Nephron progenitor cell (in vitro differentiated cells): ENCODE measurements around the gene NAALADL2.
A peak's percentile ranks its signal among the peaks of the same experiment; 100 is the strongest.

Source experiments
- DNase-seq: peaks from one replicate; pipeline ENCODE4 v3.0.0; 2021
- H3K27ac Mint-ChIP-seq: 2 replicates; pipeline ENCODE4 v1.8.0; 2021; ENCODE audit warnings: mild to moderate bottlenecking, moderate library complexity, mixed read lengths
- H3K27me3 Mint-ChIP-seq: 2 replicates; pipeline ENCODE4 v1.8.0; 2021; ENCODE audit warnings: mild to moderate bottlenecking, low read depth, mixed read lengths; ENCODE audit not compliant: poor library complexity
- H3K36me3 Mint-ChIP-seq: 2 replicates; pipeline ENCODE4 v1.8.0; 2021; ENCODE audit warnings: low read depth, mixed read lengths
- H3K4me1 Mint-ChIP-seq: 2 replicates; pipeline ENCODE4 v1.8.0; 2021; ENCODE audit warnings: mixed read lengths
- H3K4me3 Mint-ChIP-seq: 2 replicates; pipeline ENCODE4 v1.8.0; 2021; ENCODE audit warnings: mild to moderate bottlenecking, moderate library complexity, mixed read lengths
- H3K9me3 Mint-ChIP-seq: 2 replicates; pipeline ENCODE4 v1.8.0; 2021; ENCODE audit warnings: mild to moderate bottlenecking, moderate library complexity, mixed read lengths
- CTCF ChIP-seq: fragments of 200-600 bp; sonication (generic); IDR thresholded peaks from 2 replicates; pipeline ENCODE4 v1.5.0; 2021; ENCODE audit warnings: antibody characterized with exemption

NAALADL2 gene

GRCh38 chr3:175338775-175339535, 479.8 kb downstream of the NAALADL2 start:
- no peak for TF ChIP-seq CTCF
- no peak overlapping the region for H3K4me3 Mint-ChIP-seq

GRCh38 chr3:175340338-175341015, 481.3 kb downstream of the NAALADL2 start:
- H3K9me3 Mint-ChIP-seq, result no peaks in the 10 kb centered on the region
- DNase-seq, result no peak
- no peak overlapping the region for H3K27ac Mint-ChIP-seq
- no peak for TF ChIP-seq CTCF
- no peaks in the 10 kb centered on the region for H3K36me3 Mint-ChIP-seq
- no peak overlapping the region for H3K4me3 Mint-ChIP-seq
- H3K27me3 Mint-ChIP-seq, result no peaks in the 10 kb centered on the region
- no peaks in the 10 kb centered on the region for H3K4me1 Mint-ChIP-seq

More at GRCh38 chr3:175338775-175339535, 479.8 kb downstream of the NAALADL2 start:
- H3K27ac Mint-ChIP-seq, result peak overlapping the region; percentile 32
- no peaks in the 10 kb centered on the region for H3K9me3 Mint-ChIP-seq
- no peaks in the 10 kb centered on the region for H3K4me1 Mint-ChIP-seq
- no peaks in the 10 kb centered on the region for H3K36me3 Mint-ChIP-seq
- DNase-seq, result no peak
- no peaks in the 10 kb centered on the region for H3K27me3 Mint-ChIP-seq

- TF ChIP-seq CTCF, result no peak
- DNase-seq, result no peak
- Mint-ChIP-seq H3K27me3 (no peaks in the 10 kb centered on the region), H3K36me3 (no peaks in the 10 kb centered on the region), H3K4me1 (no peaks in the 10 kb centered on the region), H3K4me3 (no peak overlapping the region), H3K27ac (no peak overlapping the region), H3K9me3 (no peaks in the 10 kb centered on the region)
Observed at GRCh38 chr3:175342196-175342595, 483.1 kb downstream of the NAALADL2 start.

- Mint-ChIP-seq H3K36me3 (no peaks in the 10 kb centered on the region), H3K4me3 (no peak overlapping the region), H3K27ac (no peak overlapping the region), H3K4me1 (no peaks in the 10 kb centered on the region), H3K27me3 (no peaks in the 10 kb centered on the region), H3K9me3 (no peaks in the 10 kb centered on the region)
- no peak for DNase-seq
- TF ChIP-seq CTCF, result no peak
Observed at GRCh38 chr3:175343946-175344345, 484.8 kb downstream of the NAALADL2 start.

DNA sequence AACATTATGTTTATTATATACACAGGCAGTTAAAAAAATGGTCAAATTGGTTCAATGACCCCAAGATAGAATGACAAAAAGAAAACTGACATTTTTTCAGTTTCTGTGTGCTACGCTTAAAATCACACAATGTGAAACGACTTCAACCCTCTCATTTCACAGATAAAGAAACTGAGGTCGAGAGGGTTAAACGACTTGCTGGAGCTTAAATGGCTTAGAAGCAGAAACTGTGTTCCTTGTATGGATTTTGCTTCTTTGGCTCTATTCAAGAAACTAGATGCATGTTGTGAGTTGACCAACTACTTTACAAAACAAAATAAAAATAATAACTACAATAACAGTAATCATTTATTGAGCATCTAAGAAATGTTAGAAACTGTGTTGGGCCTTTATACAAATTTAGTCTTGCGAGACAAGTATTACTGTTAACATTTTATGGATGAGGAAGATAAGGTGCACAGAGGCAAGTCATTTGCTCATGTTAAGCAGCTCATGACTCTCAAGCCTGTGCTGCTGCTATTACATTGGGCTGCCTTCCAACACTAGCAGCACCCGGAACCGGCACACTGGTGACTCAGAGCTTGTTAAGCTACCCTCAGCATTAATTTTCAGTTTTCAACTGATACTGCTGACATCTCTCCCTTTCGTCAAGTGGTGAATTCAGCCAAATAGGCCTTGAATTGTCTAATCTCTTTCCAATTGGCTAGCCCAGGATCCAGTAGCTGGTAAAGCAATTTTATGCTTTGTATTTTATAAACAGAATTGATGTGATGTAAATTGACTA, 487.6 kb downstream of the NAALADL2 start:
- H3K9me3 Mint-ChIP-seq, result no peaks in the 10 kb centered on the region
- no peaks in the 10 kb centered on the region for H3K36me3 Mint-ChIP-seq
- no peak overlapping the region for H3K27ac Mint-ChIP-seq
- TF ChIP-seq CTCF, result no peak
- no peaks in the 10 kb centered on the region for H3K4me1 Mint-ChIP-seq
- no peak overlapping the region for H3K4me3 Mint-ChIP-seq
- no peak for DNase-seq
- H3K27me3 Mint-ChIP-seq, result no peaks in the 10 kb centered on the region
